ENCODE measurements around the gene NGRN. TPM values are rescaled to one million over a fixed set of nuclear protein-coding genes. Genes with fewer than 3 reads are reported as not detected.
"Not testable (repeated sequence)": the region's sequence is repeated elsewhere in the genome, so short reads cannot be mapped to it uniquely, and the experiment has no call there.

Gene NGRN
- total RNA-seq, 2 experiments from 2014 or later: 40.0 to 65.0 TPM

GRCh38 chr15:90291679-90292356 lies 26.3 kb downstream of the NGRN start:
- Histone ChIP-seq H4K20me1 (ENCODE audit: insufficient read depth, low read length) (no peaks in the 10 kb centered on the region), H3K36me3 (ENCODE audit: insufficient read depth, low read length) (no peaks in the 10 kb centered on the region), H3K9me3 (ENCODE audit: low read length) (no peaks in the 10 kb centered on the region), H3K4me3 (ENCODE audit: low read depth, low read length, poor library complexity, severe bottlenecking) (no peak overlapping the region), H3K9me2 (ENCODE audit: insufficient read depth, low read length) (no peaks in the 10 kb centered on the region), H3K79me2 (ENCODE audit: insufficient read depth, low read depth, low read length) (no peaks in the 10 kb centered on the region), H3K27ac (ENCODE audit: low read depth, low read length, poor library complexity, severe bottlenecking) (no peak overlapping the region), H3K4me1 (ENCODE audit: insufficient read depth, low read length, poor library complexity, severe bottlenecking) (peaks cover 7% of the 10 kb centered on the region), H3K4me2 (ENCODE audit: low read length) (peak overlapping the region; percentile 39), H2AFZ (ENCODE audit: low read length) (peak overlapping the region; percentile 34; the same call in 1 of the 2 replicates)
- TF ChIP-seq EZH2phosphoT487 (IDR thresholded peaks at IDR 0.05; ENCODE audit: borderline replicate concordance, low read depth, low read length): no peak
- peak; percentile 83 for DNase-seq (ENCODE audit: low spot score)
- no TSS peak for BruUV-seq (replicated peaks)
- ChIA-PET CTCF (ENCODE audit: unreplicated experiment) (no interaction called here), POLR2A (interaction anchor here (1.4 kb wide), 1 partner anchor 100 kb away, joined by 3 read pairs; no protein-coding TSS in a partner anchor)
- intact Hi-C loops (cut with micrococcal nuclease; ENCODE audit: unreplicated experiment): no loop called here

GRCh38 chr15:90293040-90293810 lies 27.8 kb downstream of the NGRN start:
- H3K4me1 ChIP-seq (ENCODE audit: insufficient read depth, low read length, poor library complexity, severe bottlenecking); H3K9me2 ChIP-seq (ENCODE audit: insufficient read depth, low read length); H3K27ac ChIP-seq (ENCODE audit: low read depth, low read length, poor library complexity, severe bottlenecking); intact Hi-C loops (cut with micrococcal nuclease; ENCODE audit: unreplicated experiment); H3K36me3 ChIP-seq (ENCODE audit: insufficient read depth, low read length); H3K4me2 ChIP-seq (ENCODE audit: low read length); H2AFZ ChIP-seq (ENCODE audit: low read length); H4K20me1 ChIP-seq (ENCODE audit: insufficient read depth, low read length); H3K79me2 ChIP-seq (ENCODE audit: insufficient read depth, low read depth, low read length); BruUV-seq (replicated peaks); H3K9me3 ChIP-seq (ENCODE audit: low read length); H3K4me3 ChIP-seq (ENCODE audit: low read depth, low read length, poor library complexity, severe bottlenecking): not testable (repeated sequence)
- ChIA-PET CTCF (ENCODE audit: unreplicated experiment) (interaction anchor here (0.6 to 0.8 kb wide), 4 partner anchors 14 to 144 kb away, joined by 3 read pairs; partner anchors contain the start of gene IQGAP1), POLR2A (interaction anchor here (0.6 to 1.9 kb wide), 7 partner anchors 12 to 494 kb away, joined by 3 to 5 read pairs (median 4); no protein-coding TSS in a partner anchor)
- peak; percentile 73 for DNase-seq (ENCODE audit: low spot score)
- TF ChIP-seq, protein P1, sequence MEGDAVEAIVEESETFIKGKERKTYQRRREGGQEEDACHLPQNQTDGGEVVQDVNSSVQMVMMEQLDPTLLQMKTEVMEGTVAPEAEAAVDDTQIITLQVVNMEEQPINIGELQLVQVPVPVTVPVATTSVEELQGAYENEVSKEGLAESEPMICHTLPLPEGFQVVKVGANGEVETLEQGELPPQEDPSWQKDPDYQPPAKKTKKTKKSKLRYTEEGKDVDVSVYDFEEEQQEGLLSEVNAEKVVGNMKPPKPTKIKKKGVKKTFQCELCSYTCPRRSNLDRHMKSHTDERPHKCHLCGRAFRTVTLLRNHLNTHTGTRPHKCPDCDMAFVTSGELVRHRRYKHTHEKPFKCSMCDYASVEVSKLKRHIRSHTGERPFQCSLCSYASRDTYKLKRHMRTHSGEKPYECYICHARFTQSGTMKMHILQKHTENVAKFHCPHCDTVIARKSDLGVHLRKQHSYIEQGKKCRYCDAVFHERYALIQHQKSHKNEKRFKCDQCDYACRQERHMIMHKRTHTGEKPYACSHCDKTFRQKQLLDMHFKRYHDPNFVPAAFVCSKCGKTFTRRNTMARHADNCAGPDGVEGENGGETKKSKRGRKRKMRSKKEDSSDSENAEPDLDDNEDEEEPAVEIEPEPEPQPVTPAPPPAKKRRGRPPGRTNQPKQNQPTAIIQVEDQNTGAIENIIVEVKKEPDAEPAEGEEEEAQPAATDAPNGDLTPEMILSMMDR (conservative IDR thresholded peaks at IDR 0.05; ENCODE audit: low read length): peak; percentile 80

DNA sequence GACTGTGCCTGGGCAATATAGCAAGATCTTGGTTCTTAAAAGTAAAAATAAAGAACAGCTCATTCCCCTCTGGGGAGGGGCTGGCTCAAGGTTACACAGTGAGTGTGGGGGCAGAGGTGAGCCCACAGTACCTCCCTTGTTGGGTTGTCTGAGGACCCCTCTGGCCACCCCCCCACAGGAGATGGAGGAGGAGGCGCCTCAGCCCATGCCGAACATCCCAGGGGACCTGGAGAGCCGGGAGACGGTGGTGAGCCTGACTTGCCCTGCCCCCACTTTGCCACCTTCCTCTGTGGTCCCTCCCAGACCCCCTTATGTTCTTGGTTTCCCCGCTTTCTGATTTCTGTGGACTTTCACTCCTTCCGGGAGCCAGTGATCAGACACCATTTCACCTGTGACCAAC lies 28.7 kb downstream of the NGRN start:
- peaks cover 7% of the 10 kb centered on the region for H3K4me1 ChIP-seq (ENCODE audit: insufficient read depth, low read length, poor library complexity, severe bottlenecking)
- H2AFZ ChIP-seq (ENCODE audit: low read length): no peak overlapping the region
- no peaks in the 10 kb centered on the region for H4K20me1 ChIP-seq (ENCODE audit: insufficient read depth, low read length)
- CTCF ChIA-PET (ENCODE audit: unreplicated experiment): interaction anchor here (0.7 to 0.8 kb wide), 3 partner anchors 13 to 94 kb away, joined by 3 read pairs; partner anchors contain the start of gene IQGAP1
- H3K79me2 ChIP-seq (ENCODE audit: insufficient read depth, low read depth, low read length): no peaks in the 10 kb centered on the region
- BruUV-seq (replicated peaks): no TSS peak
- intact Hi-C loops (cut with micrococcal nuclease; ENCODE audit: unreplicated experiment): no loop called here
- H3K4me3 ChIP-seq (ENCODE audit: low read depth, low read length, poor library complexity, severe bottlenecking): no peak overlapping the region
- DNase-seq (ENCODE audit: low spot score): no peak
- no peak for TF ChIP-seq EZH2phosphoT487 (IDR thresholded peaks at IDR 0.05; ENCODE audit: borderline replicate concordance, low read depth, low read length)
- TF ChIP-seq, protein P1 (conservative IDR thresholded peaks at IDR 0.05; ENCODE audit: low read length): no peak
- H3K4me2 ChIP-seq (ENCODE audit: low read length): no peak overlapping the region
- no peaks in the 10 kb centered on the region for H3K36me3 ChIP-seq (ENCODE audit: insufficient read depth, low read length)
- no peak overlapping the region for H3K27ac ChIP-seq (ENCODE audit: low read depth, low read length, poor library complexity, severe bottlenecking)
- no peaks in the 10 kb centered on the region for H3K9me3 ChIP-seq (ENCODE audit: low read length)
- POLR2A ChIA-PET: interaction anchor here (1.9 kb wide), 1 partner anchor 11 kb away, joined by 5 read pairs; no protein-coding TSS in a partner anchor
- H3K9me2 ChIP-seq (ENCODE audit: insufficient read depth, low read length): no peaks in the 10 kb centered on the region

Data from OCI-LY7 (cell line).